Keratinocyte (primary cell): ENCODE data around the gene APBB1.

Experiments
- CTCF ChIP-seq, 3 experiments: IDR thresholded peaks in 1 of 3; conservative IDR thresholded peaks in 1 of 3; optimal IDR thresholded peaks in 1 of 3; 2 replicates in 2 of 3; 3 replicates in 1 of 3; pipeline versions ENCODE3 to v1.5.1; 2011; ENCODE audit warnings: low read length in 3 of 3, mild to moderate bottlenecking in 3 of 3, moderate library complexity in 2 of 3, control low read depth in 1 of 3, inconsistent platforms in 1 of 3; ENCODE audit not compliant: insufficient read depth in 2 of 3; ENCODE audit errors: extremely low read depth in 1 of 3
- EZH2 ChIP-seq: IDR thresholded peaks from one replicate; pipeline ENCODE4 v1.6.1; 2012; ENCODE audit warnings: inconsistent platforms, mild to moderate bottlenecking, low read length, moderate library complexity

- TF ChIP-seq CTCF (optimal IDR thresholded peaks at IDR 0.05 in 1 of 3, IDR thresholded peaks at IDR 0.05 in 1 of 3, conservative IDR thresholded peaks at IDR 0.05 in 1 of 3; ENCODE audit: extremely low read depth in 1 of 3, insufficient read depth in 2 of 3, low read length in 3 of 3) (no peak), EZH2 (no peak)
Measured at GRCh38 chr11:6420677-6421076, 1.8 kb upstream of the APBB1 start.
